Tibial nerve (tissue), 4 donors: Measurements from ENCODE around the gene KCNMA1.

Experiments
- CTCF ChIP-seq, 5 experiments: fragments of 200-600 bp in 3 of 5; fragments of 450-650 bp in 2 of 5; sonication (generic) in 3 of 5; IDR thresholded peaks; one replicate each; pipeline ENCODE4 v1.5.1; 2016 to 2019; ENCODE audit warnings: antibody characterized with exemption in 5 of 5, mild to moderate bottlenecking in 3 of 5, moderate library complexity in 2 of 5
- EP300 ChIP-seq, 2 donors: sonication (generic); formaldehyde crosslinking; IDR thresholded peaks; one replicate each; pipeline ENCODE4 v1.6.1; 2017; ENCODE audit warnings: antibody characterized with exemption in 2 of 2, mild to moderate bottlenecking in 1 of 2
- POLR2A ChIP-seq, 2 donors: fragments of 450-650 bp; IDR thresholded peaks; one replicate each; pipeline ENCODE4 v1.6.1; 2017; ENCODE audit warnings: antibody characterized with exemption in 2 of 2, mild to moderate bottlenecking in 2 of 2, moderate library complexity in 2 of 2

- no peak for TF ChIP-seq CTCF (IDR thresholded peaks at IDR 0.05)
- TF ChIP-seq POLR2A (IDR thresholded peaks at IDR 0.05), result no peak
- TF ChIP-seq EP300 (IDR thresholded peaks at IDR 0.05), result no peak
These were observed 642.6 kb downstream of the KCNMA1 start for GRCh38 chr10:76995023-76995422.
